Adrenal gland (tissue), 12 donors: Measurements from ENCODE around the gene TMEM184C. TPM values are rescaled to one million over a fixed set of nuclear protein-coding genes. Genes with fewer than 3 reads are reported as not detected.

Experiments used
- DNase-seq, 7 donors: peaks; one replicate each; pipeline ENCODE4 v3.0.0-alpha.2; 2019 to 2020
- H3K27ac ChIP-seq, 5 donors: fragments of 200-600 bp; sonication (generic) in 4 of 5; 1 replicate in 3 of 5; 2 replicates in 2 of 5; pipeline versions ENCODE4 v1.5.1 to v1.8.0; 2016 to 2020; ENCODE audit warnings: mild to moderate bottlenecking in 1 of 5
- H3K27me3 ChIP-seq: fragments of 200-600 bp; 2 replicates; pipeline ENCODE4 v1.8.0; 2021
- H3K36me3 ChIP-seq, 2 donors: fragments of 200-600 bp; replicated peaks in 1 of 2; 1 replicate in 1 of 2; 2 replicates in 1 of 2; pipeline versions ENCODE4 v1.5.1 to v1.8.0; 2018 to 2022
- H3K4me1 ChIP-seq, 2 donors: fragments of 200-600 bp; replicated peaks in 1 of 2; 1 replicate in 1 of 2; 2 replicates in 1 of 2; pipeline versions ENCODE4 v1.5.1 to v1.8.0; 2018 to 2021
- H3K4me3 ChIP-seq, 4 donors: fragments of 200-600 bp; sonication (generic) in 3 of 4; one replicate each; pipeline ENCODE4 v1.5.1; 2016 to 2018
- H3K9me3 ChIP-seq, 3 donors: fragments of 200-600 bp; sonication (generic) in 1 of 3; replicated peaks in 1 of 3; 1 replicate in 2 of 3; 2 replicates in 1 of 3; pipeline versions ENCODE4 v1.5.1 to v1.8.0; 2016 to 2021
- CTCF ChIP-seq, 6 experiments: fragments of 450-650 bp in 4 of 6; fragments of 200-600 bp in 2 of 6; sonication (generic) in 1 of 6; IDR thresholded peaks; 1 replicate in 5 of 6; 2 replicates in 1 of 6; pipeline versions ENCODE4 v1.5.1 to v1.8.0; 2016 to 2021; ENCODE audit warnings: antibody characterized with exemption in 6 of 6, mild to moderate bottlenecking in 2 of 6, moderate library complexity in 1 of 6
- POLR2A ChIP-seq, 2 donors: fragments of 450-650 bp; IDR thresholded peaks; one replicate each; pipeline ENCODE4 v1.6.1; 2017; ENCODE audit warnings: antibody characterized with exemption in 2 of 2, mild to moderate bottlenecking in 2 of 2, moderate library complexity in 1 of 2
- WGBS, 4 donors: extraction: QIAGEN DNeasy Blood & Tissue Kit in 2 of 4; methylation state at CpG; one replicate each; pipeline versions ENCODE4 v1.1.5 to v1.1.7; 2013 to 2017; 5-methylcytosine and 5-hydroxymethylcytosine counted together
- intact Hi-C, 2 donors: fragments of 100-400 bp; cut with DNase I; formaldehyde crosslinking; loops; one replicate each; pipeline versions ENCODE4 v1.14.1 to v1.15.0; 2022 to 2023
- polyA plus RNA-seq, 3 donors: library from polyadenylated mRNA; stranded (reverse); fragments of 200-250 nt in 2 of 3; fragments of 350-450 nt in 1 of 3; fragmentation: Illumina TruSeq in 1 of 3; extraction: RNeasy Lipid Tissue Mini Kit (QIAGEN cat#74804) in 1 of 3; gene quantifications; one replicate each; pipeline ENCODE4 v1.2.3, GENCODE V29; 2013 to 2014
- total RNA-seq, 9 donors: library from RNA; depleted of rRNA in 4 of 9; stranded (reverse); fragments of >200 nt in 4 of 9; fragments of 120-200 nt in 1 of 9; fragmentation: NEBNext Ultra II Directional in 1 of 9; extraction: Animal tissue kit (Norgen Biotek cat#: 25700) in 1 of 9; gene quantifications; one replicate each; pipeline versions ENCODE4 v1.1.0 to v1.2.4, GENCODE V29; 2013 to 2023
- donor health status: healthy with polysubstance abuse.
- donor health status: Bipolar disorder and iron deficiency.
- donor health status: DM: yes; HTN: yes; CAD: no.
- donor health status: DM: no; HTN: no; CAD: no.
- donor health status: DM: no; HTN: no; CAD: no.
- donor health status: DM: yes; HTN: yes; CAD: no.

Gene TMEM184C
- total and polyA plus RNA-seq, 12 donors = 4.0 to 63.8 (median 40.6) TPM

- DNase-seq = no peak
- Histone ChIP-seq H3K9me3 (no peaks in the 10 kb centered on the region), H3K4me1 (peaks cover 0 to 7% of the 10 kb centered on the region in 2 donors), H3K4me3 (no peak overlapping the region), H3K36me3 (peaks cover 0 to 25% of the 10 kb centered on the region in 2 donors), H3K27ac (no peak overlapping the region), H3K27me3 (no peaks in the 10 kb centered on the region)
- 98 to 100% (median 100%) methylated on average over 1 of the region's 1 CpG for WGBS, 4 donors
- no peak for TF ChIP-seq POLR2A (IDR thresholded peaks at IDR 0.05)
- no peak for TF ChIP-seq CTCF (IDR thresholded peaks at IDR 0.05)
- intact Hi-C loops = no loop called here
Observed at GRCh38 chr4:147640331-147640730, 23.1 kb downstream of the TMEM184C start.

- DNase-seq = no peak
- Histone ChIP-seq H3K4me1 (peaks cover 9 to 21% of the 10 kb centered on the region in 2 donors), H3K27ac (no peak overlapping the region), H3K9me3 (no peaks in the 10 kb centered on the region), H3K4me3 (no peak overlapping the region), H3K27me3 (no peaks in the 10 kb centered on the region), H3K36me3 (peaks cover 0 to 10% of the 10 kb centered on the region in 2 donors)
- 94 to 100% (median 100%) methylated on average over 1 of the region's 1 CpG for WGBS, 4 donors
- intact Hi-C loops = no loop called here
- TF ChIP-seq POLR2A (IDR thresholded peaks at IDR 0.05) = no peak
- TF ChIP-seq CTCF (IDR thresholded peaks at IDR 0.05) = no peak
Observed at GRCh38 chr4:147643616-147644015, 26.4 kb downstream of the TMEM184C start.

GRCh38 chr4:147644471-147644870 is 27.3 kb downstream of the TMEM184C start:
- no peak overlapping the region for H3K27ac ChIP-seq
- intact Hi-C loops = no loop called here
- TF ChIP-seq CTCF (IDR thresholded peaks at IDR 0.05) (no peak), POLR2A (IDR thresholded peaks at IDR 0.05) (no peak)
- H3K27me3 ChIP-seq = no peaks in the 10 kb centered on the region
- peaks cover 0 to 10% of the 10 kb centered on the region in 2 donors for H3K36me3 ChIP-seq
- 75 to 94% (median 85%) methylated on average over 3 of the region's 3 CpGs for WGBS, 4 donors
- peaks cover 9 to 21% of the 10 kb centered on the region in 2 donors for H3K4me1 ChIP-seq
- no peaks in the 10 kb centered on the region for H3K9me3 ChIP-seq
- DNase-seq = no peak
- H3K4me3 ChIP-seq = no peak overlapping the region

GRCh38 chr4:147645099-147645498 is 27.9 kb downstream of the TMEM184C start:
- H3K36me3 ChIP-seq = peaks cover 0 to 10% of the 10 kb centered on the region in 2 donors
- DNase-seq = no peak
- H3K27me3 ChIP-seq = no peaks in the 10 kb centered on the region
- no peaks in the 10 kb centered on the region for H3K9me3 ChIP-seq
- no peak overlapping the region for H3K4me3 ChIP-seq
- peaks cover 9 to 21% of the 10 kb centered on the region in 2 donors for H3K4me1 ChIP-seq
- no peak overlapping the region for H3K27ac ChIP-seq
- intact Hi-C loops = no loop called here
- TF ChIP-seq POLR2A (IDR thresholded peaks at IDR 0.05) (no peak), CTCF (IDR thresholded peaks at IDR 0.05) (no peak)
